Retina (tissue), 1 donor: ENCODE measurements around the gene MOB3B.
A peak's percentile ranks its signal among the peaks of the same experiment; 100 is the strongest.
"Not testable (repeated sequence)": the region's sequence is repeated elsewhere in the genome, so short reads cannot be mapped to it uniquely, and the experiment has no call there.

Experiments
- DNase-seq: peaks from one replicate; pipeline ENCODE4 v3.0.0-alpha.2; 2016

MOB3B gene

GRCh38 chr9:27441741-27442070 lies 87.9 kb downstream of the MOB3B start:
- no peak for DNase-seq

- DNase-seq: no peak
Measured at GRCh38 chr9:27440888-27441740, 88.5 kb downstream of the MOB3B start.

GRCh38 chr9:27438522-27438921 lies 91.1 kb downstream of the MOB3B start:
- DNase-seq: no peak

- DNase-seq: peak; percentile 72
Measured at GRCh38 chr9:27437652-27438373, 91.8 kb downstream of the MOB3B start.

- DNase-seq: no peak
Measured at GRCh38 chr9:27436234-27436633, 93.4 kb downstream of the MOB3B start.

GRCh38 chr9:27433631-27434325 lies 95.8 kb downstream of the MOB3B start:
- DNase-seq: no peak

GRCh38 chr9:27432308-27432707 lies 97.3 kb downstream of the MOB3B start:
- DNase-seq: no peak

GRCh38 chr9:27431543-27432147 lies 98.0 kb downstream of the MOB3B start:
- no peak for DNase-seq

GRCh38 chr9:27430750-27431535 lies 98.7 kb downstream of the MOB3B start:
- no peak for DNase-seq

- DNase-seq: no peak
Measured at GRCh38 chr9:27429917-27430316, 99.7 kb downstream of the MOB3B start.

- DNase-seq: no peak
Measured at GRCh38 chr9:27429436-27429835, 100.2 kb downstream of the MOB3B start.

- no peak for DNase-seq
Measured at GRCh38 chr9:27428551-27428950, 101.1 kb downstream of the MOB3B start.

GRCh38 chr9:27427272-27427643 lies 102.4 kb downstream of the MOB3B start:
- no peak for DNase-seq

- DNase-seq: peak; percentile 54
Measured at GRCh38 chr9:27426511-27427271, 102.9 kb downstream of the MOB3B start.

GRCh38 chr9:27425827-27426510 lies 103.6 kb downstream of the MOB3B start:
- no peak for DNase-seq

- DNase-seq: no peak
Measured at GRCh38 chr9:27423915-27424710, 105.5 kb downstream of the MOB3B start.

- no peak for DNase-seq
Measured at GRCh38 chr9:27422279-27422834, 107.3 kb downstream of the MOB3B start.

- DNase-seq: no peak
Measured at GRCh38 chr9:27421577-27421976, 108.0 kb downstream of the MOB3B start.

- not testable (repeated sequence) for DNase-seq
Measured at GRCh38 chr9:27419558-27419957, 110.1 kb downstream of the MOB3B start.

GRCh38 chr9:27414220-27414761 lies 115.3 kb downstream of the MOB3B start:
- no peak for DNase-seq
